H54 (cell line): Measurements from ENCODE around the gene CD82.

Experiments used
- DNase-seq: peaks from one replicate; pipeline ENCODE4 v3.0.0; 2011; ENCODE audit warnings: low spot score, mixed read lengths; ENCODE audit not compliant: insufficient read length
- FAIRE-seq: peaks from 3 replicates; lab custom pipeline; 2011; peaks lifted over from hg19 to GRCh38; lab: Jason Lieb, UNC
- POLR2A ChIP-seq: IDR thresholded peaks from 2 replicates; pipeline ENCODE4 v1.6.1; 2011; ENCODE audit warnings: low read depth, mild to moderate bottlenecking, low read length

CD82 gene

GRCh38 chr11:44582641-44583352 lies 17.3 kb downstream of the CD82 start:
- no peak for DNase-seq
- TF ChIP-seq POLR2A, result no peak

GRCh38 chr11:44583353-44583669 lies 17.8 kb downstream of the CD82 start:
- FAIRE-seq, result no peak
- TF ChIP-seq POLR2A, result no peak

More at GRCh38 chr11:44582641-44583352, 17.3 kb downstream of the CD82 start:
- FAIRE-seq, result no peak

GRCh38 chr11:44585421-44585820 lies 20.0 kb downstream of the CD82 start:
- DNase-seq (no peak), FAIRE-seq (no peak)
- TF ChIP-seq POLR2A, result no peak

More at GRCh38 chr11:44583353-44583669, 17.8 kb downstream of the CD82 start:
- DNase-seq, result no peak

- TF ChIP-seq POLR2A, result no peak
- FAIRE-seq, result peak; percentile 6
- DNase-seq, result peak; percentile 62
Observed at GRCh38 chr11:44589301-44589700, 23.8 kb downstream of the CD82 start.

- no peak for TF ChIP-seq POLR2A
- DNase-seq (no peak), FAIRE-seq (no peak)
Observed at GRCh38 chr11:44590769-44591168, 25.3 kb downstream of the CD82 start.

GRCh38 chr11:44591557-44591956 lies 26.1 kb downstream of the CD82 start:
- no peak for TF ChIP-seq POLR2A
- DNase-seq (no peak), FAIRE-seq (no peak)

GRCh38 chr11:44592125-44592940 lies 26.9 kb downstream of the CD82 start:
- FAIRE-seq (no peak), DNase-seq (no peak)
- TF ChIP-seq POLR2A, result no peak

GRCh38 chr11:44593251-44593650 lies 27.8 kb downstream of the CD82 start:
- FAIRE-seq (no peak), DNase-seq (no peak)
- TF ChIP-seq POLR2A, result no peak

GRCh38 chr11:44595006-44595405 lies 29.5 kb downstream of the CD82 start:
- TF ChIP-seq POLR2A, result no peak
- FAIRE-seq (no peak), DNase-seq (no peak)

- no peak for TF ChIP-seq POLR2A
- FAIRE-seq (no peak), DNase-seq (no peak)
Observed at GRCh38 chr11:44595964-44596381, 30.5 kb downstream of the CD82 start.

- no peak for TF ChIP-seq POLR2A
- DNase-seq (no peak), FAIRE-seq (no peak)
Observed at GRCh38 chr11:44596525-44597276, 31.2 kb downstream of the CD82 start.

GRCh38 chr11:44597358-44598012 lies 32.0 kb downstream of the CD82 start:
- FAIRE-seq, result no peak
- TF ChIP-seq POLR2A, result no peak
- no peak for DNase-seq

- DNase-seq (no peak), FAIRE-seq (no peak)
- no peak for TF ChIP-seq POLR2A
Observed at GRCh38 chr11:44598831-44599230, 33.4 kb downstream of the CD82 start.
